Measurements from ENCODE around the gene STK24. TPM values are rescaled to one million over a fixed set of nuclear protein-coding genes. Genes with fewer than 3 reads are reported as not detected.
A peak's percentile ranks its signal among the peaks of the same experiment; 100 is the strongest.

Gene STK24
- polyA plus RNA-seq, 1 of the 3 experiments (the other 2 are of a cell fraction) = 30.5 TPM

- Histone ChIP-seq H3K9me2 (no peaks in the 10 kb centered on the region), H3K27me3 (ENCODE audit: insufficient read depth) (no peaks in the 10 kb centered on the region), H3K4me3 (ENCODE audit: low read depth in 2 of 2, low read length in 1 of 2) (no peak overlapping the region), H2AFZ (ENCODE audit: low read depth) (no peak overlapping the region), H3F3A (replicated peaks; ENCODE audit: insufficient read depth) (peaks cover 4% of the 10 kb centered on the region), H3K27ac (ENCODE audit: low read depth in 2 of 2, low read length in 1 of 2) (peak overlapping the region in 1 of 2 experiments; percentile 66; a peak in 2 of 4 replicates), H3K79me2 (ENCODE audit: insufficient read depth) (peaks cover 49% of the 10 kb centered on the region; the same call in 1 of the 2 replicates), H3K4me2 (peak overlapping the region; percentile 58), H3K9me3 (no peaks in the 10 kb centered on the region), H3K4me1 (ENCODE audit: control insufficient read depth in 1 of 2, insufficient read depth in 2 of 2, low read depth in 1 of 2, low read length in 1 of 2) (peaks cover 8 to 38% of the 10 kb centered on the region in 2 experiments; a peak in 2 of 4 replicates), H4K20me1 (ENCODE audit: insufficient read depth) (no peaks in the 10 kb centered on the region; the same call in 1 of the 2 replicates), H3K36me3 (replicated peaks in 1 of 2; ENCODE audit: control insufficient read depth in 1 of 2, insufficient read depth in 2 of 2, low read length in 1 of 2) (peaks cover 8 to 22% of the 10 kb centered on the region in 2 experiments), H3K9ac (no peak overlapping the region)
- WGBS (ENCODE audit: low lambda C conversion rate) = 67% methylated on average over 3 of the region's 13 CpGs
- ChIA-PET POLR2A (no interaction called here), CTCF (interaction anchor here (1.5 to 1.6 kb wide), 2 partner anchors 9 to 13 kb away, joined by 3 to 4 read pairs; no protein-coding TSS in a partner anchor)
- DNase-seq = no peak
- no peak for TF ChIP-seq POLR2AphosphoS5 (IDR thresholded peaks at IDR 0.05; ENCODE audit: low read depth, low read length)
- TF ChIP-seq IRF3 (IDR thresholded peaks at IDR 0.05; ENCODE audit: low read depth, low read length) = no peak
- no peak for TF ChIP-seq CHD2 (IDR thresholded peaks at IDR 0.05; ENCODE audit: low read length, partially characterized antibody)
- peak; percentile 62; the same call in 1 of the 2 replicates for TF ChIP-seq MAX (IDR thresholded peaks at IDR 0.05; ENCODE audit: low read depth)
- no peak for TF ChIP-seq USF1 (IDR thresholded peaks at IDR 0.05; ENCODE audit: borderline replicate concordance, low read depth)
- TF ChIP-seq NRF1 (IDR thresholded peaks at IDR 0.05; ENCODE audit: low read depth, low read length) = no peak
- TF ChIP-seq EP300 (IDR thresholded peaks at IDR 0.05; ENCODE audit: borderline replicate concordance in 1 of 2, low read depth in 1 of 2, low read length in 1 of 2) = no peak; a peak in 1 of 4 replicates
- TF ChIP-seq RAD21 (IDR thresholded peaks at IDR 0.05; ENCODE audit: low read length) = no peak
- no peak for TF ChIP-seq SIN3A (IDR thresholded peaks at IDR 0.05; ENCODE audit: borderline replicate concordance, low read depth, low read length)
- TF ChIP-seq MXI1 (IDR thresholded peaks at IDR 0.05; ENCODE audit: low read depth, low read length) = no peak
- TF ChIP-seq USF2 (IDR thresholded peaks at IDR 0.05; ENCODE audit: borderline replicate concordance, low read depth, low read length) = no peak
- TF ChIP-seq CTCF (IDR thresholded peaks at IDR 0.05) = no peak
- TF ChIP-seq TCF12 (IDR thresholded peaks at IDR 0.05) = peak; percentile 53; the same call in 1 of the 2 replicates
- TF ChIP-seq TAF1 (IDR thresholded peaks at IDR 0.05; ENCODE audit: borderline replicate concordance, low read depth, low read length) = no peak
- peak; percentile 45 for TF ChIP-seq JUND (IDR thresholded peaks at IDR 0.05)
- no peak for TF ChIP-seq EZH2phosphoT487 (IDR thresholded peaks at IDR 0.05; ENCODE audit: borderline replicate concordance, low read depth)
- TF ChIP-seq YY1 (IDR thresholded peaks at IDR 0.05; ENCODE audit: low read depth) = no peak
- TF ChIP-seq TEAD4 (IDR thresholded peaks at IDR 0.05; ENCODE audit: borderline replicate concordance, insufficient read depth) = no peak
- no peak for TF ChIP-seq RFX5 (IDR thresholded peaks at IDR 0.05; ENCODE audit: low read length)
- no peak for TF ChIP-seq ZBTB33 (IDR thresholded peaks at IDR 0.05; ENCODE audit: borderline replicate concordance, low read depth)
- peak; percentile 56; the same call in 1 of the 2 replicates for TF ChIP-seq ELF1 (IDR thresholded peaks at IDR 0.05)
- TF ChIP-seq NFIC (IDR thresholded peaks at IDR 0.05; ENCODE audit: borderline replicate concordance) = peak; percentile 43; the same call in 1 of the 2 replicates
- peak; percentile 73; the same call in 1 of the 2 replicates for TF ChIP-seq FOSL2 (IDR thresholded peaks at IDR 0.05; ENCODE audit: borderline replicate concordance, low read depth)
- no peak for TF ChIP-seq MEF2A (IDR thresholded peaks at IDR 0.05; ENCODE audit: borderline replicate concordance, low read depth)
- no peak for TF ChIP-seq FOXM1 (IDR thresholded peaks at IDR 0.05; ENCODE audit: low read depth)
- no peak for TF ChIP-seq PBX3 (IDR thresholded peaks at IDR 0.05)
- peak; percentile 57; the same call in 1 of the 2 replicates for TF ChIP-seq RXRA (IDR thresholded peaks at IDR 0.05; ENCODE audit: borderline replicate concordance, low read depth)
These were observed 100.4 kb downstream of the STK24 start for GRCh38 chr13:98476538-98476966.
